H1 (cell line): Measurements from ENCODE around the gene MGLL. TPM values are rescaled to one million over a fixed set of nuclear protein-coding genes. Genes with fewer than 3 reads are reported as not detected.

Source experiments
- BACH1 ChIP-seq: IDR thresholded peaks from 2 replicates; pipeline ENCODE4 v1.6.1; 2012; ENCODE audit warnings: low read length, improper control_type of control experiment
- CHD7 ChIP-seq: fragments of 300-600 bp; sonication (generic); IDR thresholded peaks from 2 replicates; pipeline ENCODE4 v1.7.1; 2012; ENCODE audit warnings: low read length, moderate library complexity, mild to moderate bottlenecking, inconsistent platforms; ENCODE audit not compliant: insufficient replicate concordance
- CTCF ChIP-seq, 3 experiments: IDR thresholded peaks; 1 replicate in 2 of 3; 2 replicates in 1 of 3; pipeline versions ENCODE4 v1.5.1 to v1.6.1; 2011; ENCODE audit warnings: low read length in 3 of 3, mild to moderate bottlenecking in 3 of 3, inconsistent platforms in 2 of 3, low read depth in 1 of 3, moderate library complexity in 1 of 3; ENCODE audit not compliant: insufficient read depth in 1 of 3; ENCODE audit errors: control extremely low read depth in 1 of 3
- HDAC6 ChIP-seq: IDR thresholded peaks from one replicate; pipeline ENCODE4 v1.7.1; 2012; ENCODE audit warnings: low read depth, mild to moderate bottlenecking, inconsistent platforms, low read length, moderate library complexity
- MAX ChIP-seq: IDR thresholded peaks from 2 replicates; pipeline ENCODE4 v1.6.1; 2012; ENCODE audit warnings: inconsistent platforms
- SIN3A ChIP-seq, 2 experiments: IDR thresholded peaks in 1 of 2; conservative IDR thresholded peaks in 1 of 2; 2 replicates each; pipeline ENCODE4 v1.6.1; 2011 to 2012; ENCODE audit warnings: low read length in 2 of 2, improper control_type of control experiment in 1 of 2, low read depth in 1 of 2, mild to moderate bottlenecking in 1 of 2
- SUZ12 ChIP-seq: fragments of 200-600 bp; sonication (generic); IDR thresholded peaks from 2 replicates; pipeline ENCODE4 v1.6.1; 2012; ENCODE audit warnings: mild to moderate bottlenecking, inconsistent platforms, low read length, moderate library complexity, mixed read lengths
- TBP ChIP-seq: IDR thresholded peaks from 2 replicates; pipeline ENCODE4 v1.6.1; 2011; ENCODE audit warnings: low read depth, low read length, improper control_type of control experiment
- polyA plus RNA-seq, 7 experiments: library from polyadenylated mRNA; depleted of rRNA in 3 of 7; stranded (reverse) in 5 of 7; unstranded in 2 of 7; fragments of >200 nt in 5 of 7; fragments of 200-250 nt in 2 of 7; gene quantifications; 1 replicate in 5 of 7; 2 replicates in 1 of 7; 4 replicates in 1 of 7; pipeline versions ENCODE4 v1.2.1 to v1.2.3, GENCODE V29; 2011 to 2013; ENCODE audit warnings: missing spikeins in 2 of 7, mixed read lengths in 2 of 7
- total RNA-seq: library from RNA; stranded (reverse); fragmentation: NEBNext Ultra II Directional; extraction: Animal tissue kit (Norgen Biotek cat#: 25700); gene quantifications from 2 replicates; pipeline ENCODE4 v1.2.1, GENCODE V29; 2021

Gene MGLL
- total and polyA plus RNA-seq, 2 of the 8 experiments (the other 6 are each of a cell fraction or from before 2014, with no cell fraction given): 0.05 to 0.34 TPM

GRCh38 chr3:127781411-127782001, 40.8 kb downstream of the MGLL start (continued):
- TF ChIP-seq CHD7 (no peak), TBP (no peak), SUZ12 (no peak), CTCF (IDR thresholded peaks at IDR 0.05; ENCODE audit: control extremely low read depth in 1 of 3, insufficient read depth in 1 of 3, low read depth in 1 of 3, low read length in 3 of 3) (no peak), MAX (no peak), HDAC6 (no peak), SIN3A (conservative IDR thresholded peaks at IDR 0.05 in 1 of 2, IDR thresholded peaks at IDR 0.05 in 1 of 2; ENCODE audit: low read depth in 1 of 2, low read length in 2 of 2) (no peak), BACH1 (no peak)
